GM12892 (cell line): ENCODE measurements around the gene KRT10. TPM values are rescaled to one million over a fixed set of nuclear protein-coding genes. Genes with fewer than 3 reads are reported as not detected.
"Not testable (repeated sequence)": the region's sequence is repeated elsewhere in the genome, so short reads cannot be mapped to it uniquely, and the experiment has no call there.

Experiments used
- DNase-seq: peaks from one replicate; pipeline ENCODE4 v3.0.0; 2011; ENCODE audit not compliant: insufficient read length
- FAIRE-seq: peaks from 2 replicates; lab custom pipeline; 2011; peaks lifted over from hg19 to GRCh38; lab: Jason Lieb, UNC
- POLR2A ChIP-seq: IDR thresholded peaks from 2 replicates; pipeline ENCODE4 v1.6.1; 2011; ENCODE audit warnings: low read depth, low read length, control low read depth
- POLR2AphosphoS5 ChIP-seq: IDR thresholded peaks from 2 replicates; pipeline ENCODE4 v1.6.1; 2011; ENCODE audit warnings: low read depth, low read length, control low read depth
- TAF1 ChIP-seq: IDR thresholded peaks from 2 replicates; pipeline ENCODE4 v1.6.1; 2011; ENCODE audit warnings: low read depth, mild to moderate bottlenecking, control low read depth, low read length, borderline replicate concordance
- polyA plus RNA-seq: library from polyadenylated mRNA; unstranded; fragments of >200 nt; gene quantifications from one replicate; pipeline ENCODE4 v1.2.1, GENCODE V29; 2012; ENCODE audit warnings: missing spikeins, inconsistent platforms; ENCODE audit not compliant: missing spikeins

KRT10 gene
- polyA plus RNA-seq = 31.5 TPM

DNA sequence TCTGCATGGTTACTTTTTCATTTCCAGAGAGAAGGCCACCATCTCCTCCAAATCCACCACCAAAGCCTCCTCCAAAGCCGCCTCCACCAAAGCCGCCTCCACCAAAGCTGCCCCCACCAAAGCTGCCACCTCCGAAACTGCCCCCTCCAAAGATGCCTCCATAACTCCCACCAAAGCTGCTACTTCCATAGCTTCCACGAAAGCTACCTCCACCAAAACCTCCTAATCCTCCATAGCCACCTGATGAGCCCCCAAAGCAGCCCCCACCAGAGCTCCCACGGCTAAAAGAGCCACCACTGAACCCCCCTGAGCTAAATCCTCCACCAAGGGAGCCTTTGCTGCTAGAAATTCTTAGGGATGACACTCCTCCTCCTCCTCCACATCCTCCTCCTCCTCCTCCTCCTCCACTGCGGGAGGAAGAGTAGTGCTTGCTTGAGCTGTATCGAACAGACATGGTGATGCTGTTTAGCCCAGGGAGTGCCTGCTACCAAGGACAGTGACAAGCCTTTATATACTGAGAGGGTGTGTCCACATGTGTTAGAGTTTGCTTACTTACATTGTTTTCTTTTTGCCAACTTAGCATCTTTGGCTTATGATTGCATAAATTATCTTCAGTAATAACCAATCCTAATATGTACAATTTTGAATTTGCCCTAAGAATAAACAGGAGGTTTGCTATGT, at the start of gene KRT10:
KRT10 (minus strand) TSS at position 483 of the 681 bp plus-strand sequence; CDS start at position 454, 29 bp downstream.
- no peak for FAIRE-seq
- no peak for TF ChIP-seq POLR2AphosphoS5
- no peak for TF ChIP-seq POLR2A
- no peak for TF ChIP-seq TAF1
- DNase-seq = no peak

GRCh38 chr17:40871316-40871715, 48.9 kb upstream of the KRT10 start:
- FAIRE-seq = no peak
- no peak for TF ChIP-seq POLR2A
- no peak for TF ChIP-seq POLR2AphosphoS5
- TF ChIP-seq TAF1 = no peak
- DNase-seq = no peak

DNA sequence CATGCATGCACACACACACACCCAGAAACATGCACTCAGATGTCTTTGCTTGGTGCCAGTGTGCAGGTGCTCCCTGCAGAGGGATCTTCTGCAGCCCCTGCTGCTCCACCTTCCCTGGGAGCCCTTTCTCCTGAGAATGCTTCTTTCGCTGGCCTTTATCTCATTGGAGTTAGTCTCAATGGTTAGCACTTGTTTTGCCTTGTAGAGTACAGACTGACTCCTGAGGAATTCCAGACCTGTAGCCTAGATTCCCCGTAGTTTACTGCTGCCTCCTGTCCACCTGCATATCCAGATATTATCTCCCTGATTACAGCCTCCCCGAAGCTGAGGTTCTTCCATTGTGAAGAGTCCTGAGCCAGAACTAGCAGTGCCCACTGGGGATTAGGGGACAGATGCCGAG, 47.7 kb upstream of the KRT10 start:
- TF ChIP-seq POLR2AphosphoS5 (no peak), POLR2A (no peak), TAF1 (no peak)
- FAIRE-seq = no peak
- no peak for DNase-seq

DNA sequence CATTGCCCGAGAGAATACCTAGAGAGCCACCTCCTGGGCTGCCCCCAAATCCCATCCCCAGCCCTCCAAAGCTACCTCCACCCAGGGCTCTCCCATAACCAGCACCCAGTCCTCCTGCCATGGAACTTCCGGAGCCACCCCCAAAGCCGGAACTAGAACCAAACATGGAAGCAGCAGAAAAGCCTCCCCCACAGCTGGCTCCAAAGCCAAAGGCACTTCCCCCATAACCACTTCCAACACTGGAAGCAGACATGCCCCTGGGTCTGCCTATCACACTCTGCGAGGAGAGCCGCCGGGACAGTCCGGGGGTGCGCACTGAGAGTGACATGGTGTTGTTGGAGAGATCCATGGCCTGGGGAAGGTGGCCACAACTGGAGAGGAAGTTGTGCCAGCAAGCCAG, 44.4 kb upstream of the KRT10 start, which contains the start of gene KRT12:
KRT12 (minus strand) TSS at position 386 of the 400 bp plus-strand sequence; CDS start at position 349, 37 bp downstream.
- no peak for DNase-seq
- no peak for FAIRE-seq
- TF ChIP-seq TAF1 = no peak
- TF ChIP-seq POLR2A = no peak
- no peak for TF ChIP-seq POLR2AphosphoS5

DNA sequence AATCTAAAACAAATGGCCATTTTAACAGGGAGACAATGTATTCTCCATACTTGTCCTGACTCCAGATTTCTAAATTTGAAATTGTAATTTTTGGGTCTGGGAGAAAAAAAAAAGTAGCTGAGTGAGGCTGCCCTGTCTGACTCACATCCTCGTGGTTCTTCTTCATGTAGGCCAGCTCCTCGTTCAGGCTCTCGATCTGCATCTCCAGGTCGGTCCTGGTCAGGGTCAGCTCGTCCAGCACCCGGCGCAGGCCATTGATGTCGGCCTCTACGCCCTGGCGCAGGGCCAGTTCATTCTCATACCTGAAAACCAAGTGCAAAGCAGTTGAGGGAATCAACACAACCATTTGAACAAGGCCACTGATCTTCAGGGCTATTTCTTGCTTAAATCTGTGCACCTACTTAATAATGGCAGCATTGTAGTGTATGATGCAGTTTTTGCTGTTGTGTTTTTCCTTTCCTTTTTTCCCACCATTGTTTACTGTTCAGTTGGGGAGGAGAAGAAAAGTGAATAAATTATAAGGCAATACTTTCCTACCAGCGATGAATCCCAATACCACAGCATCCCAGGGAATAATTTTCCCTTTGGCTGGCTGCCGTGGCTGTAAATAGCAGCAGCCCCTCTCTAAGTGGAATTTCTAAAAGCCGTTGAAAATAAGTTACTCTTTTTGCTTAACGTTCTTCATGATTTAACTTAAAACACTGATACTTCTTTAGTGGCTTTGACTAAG, 42.4 kb upstream of the KRT10 start:
- FAIRE-seq = no peak
- DNase-seq = no peak
- TF ChIP-seq POLR2A = no peak
- no peak for TF ChIP-seq TAF1
- no peak for TF ChIP-seq POLR2AphosphoS5

DNA sequence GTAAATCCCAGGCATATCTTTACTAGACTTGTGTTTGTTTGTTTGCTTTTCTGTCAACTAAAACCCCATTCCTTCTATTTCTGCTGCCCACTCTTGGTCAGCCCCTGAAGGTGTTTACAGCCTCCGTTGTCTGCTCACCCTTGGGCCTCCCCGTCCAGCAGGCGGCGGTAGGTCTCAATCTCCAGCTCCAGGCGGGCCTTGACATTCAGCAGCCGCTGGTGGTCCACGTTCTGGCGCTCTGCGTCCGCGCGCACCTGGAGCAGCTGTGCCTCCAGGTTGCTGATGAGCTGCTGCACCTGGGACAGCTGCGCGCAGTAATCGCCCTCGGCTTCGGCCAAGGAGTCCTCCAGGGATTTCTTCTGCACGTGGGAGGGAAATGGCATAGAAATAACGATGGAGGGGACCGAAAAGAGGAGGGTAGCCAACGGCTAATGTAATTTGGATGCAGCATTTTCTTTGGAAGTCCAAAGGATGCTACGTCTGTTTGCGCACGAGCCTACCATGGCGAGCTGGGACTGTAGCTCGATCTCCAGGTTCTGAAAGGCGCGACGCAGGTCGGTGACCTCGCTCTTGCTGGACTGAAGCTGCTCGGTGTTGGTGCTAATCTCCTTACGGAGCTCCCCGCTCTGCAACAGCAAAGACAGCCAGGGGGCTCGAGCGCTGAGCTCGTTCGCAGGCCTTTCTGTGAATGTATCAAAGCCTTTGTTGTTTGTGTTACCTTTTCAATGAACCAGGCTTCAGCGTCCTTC, 40.7 kb upstream of the KRT10 start:
- no peak for FAIRE-seq
- TF ChIP-seq TAF1 = no peak
- no peak for TF ChIP-seq POLR2A
- TF ChIP-seq POLR2AphosphoS5 = no peak
- no peak for DNase-seq

DNA sequence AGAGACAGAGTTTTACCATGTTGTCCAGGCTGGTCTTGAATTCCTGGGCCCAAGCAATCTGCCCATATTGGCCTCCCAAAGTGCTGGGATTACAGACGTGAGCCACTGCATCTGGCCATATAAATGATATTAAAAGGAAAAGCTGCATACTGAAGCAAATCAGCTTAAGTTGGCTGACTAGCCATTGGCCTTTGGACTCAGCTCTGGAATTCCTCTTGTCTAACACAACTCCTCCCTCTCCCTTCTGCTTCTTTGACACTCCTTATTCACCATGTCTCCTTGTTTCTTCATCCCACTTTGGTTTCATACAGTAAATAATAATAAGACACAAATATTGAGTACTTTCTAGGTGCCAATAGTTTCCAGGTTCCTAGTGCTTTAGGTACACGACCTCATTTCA, 37.1 kb upstream of the KRT10 start:
- FAIRE-seq = no peak
- TF ChIP-seq POLR2AphosphoS5 (no peak), TAF1 (no peak), POLR2A (no peak)
- DNase-seq = no peak

GRCh38 chr17:40858667-40859066, 36.3 kb upstream of the KRT10 start:
- not testable (repeated sequence) for FAIRE-seq, DNase-seq

DNA sequence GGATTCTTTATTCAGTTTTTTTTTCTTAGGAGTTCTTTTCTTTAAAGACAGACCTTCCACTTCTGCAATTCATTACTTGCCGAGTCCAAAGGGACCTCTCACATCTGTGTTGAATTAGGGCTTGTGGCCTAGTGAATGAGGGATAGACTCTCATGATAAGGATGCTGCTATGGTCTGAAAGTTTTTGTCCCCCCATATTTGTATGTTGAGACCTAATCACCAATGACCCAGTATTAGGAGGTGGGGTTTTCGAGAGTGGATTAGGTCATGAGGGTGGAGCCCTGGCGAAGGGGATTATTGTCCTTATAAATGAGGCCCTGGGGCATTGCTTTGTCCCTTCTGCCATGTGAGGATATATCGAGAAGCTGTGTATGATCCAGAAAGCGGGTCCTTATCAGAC, 35.1 kb upstream of the KRT10 start:
- DNase-seq (no peak), FAIRE-seq (no peak)
- no peak for TF ChIP-seq POLR2A
- TF ChIP-seq TAF1 = no peak
- TF ChIP-seq POLR2AphosphoS5 = no peak

DNA sequence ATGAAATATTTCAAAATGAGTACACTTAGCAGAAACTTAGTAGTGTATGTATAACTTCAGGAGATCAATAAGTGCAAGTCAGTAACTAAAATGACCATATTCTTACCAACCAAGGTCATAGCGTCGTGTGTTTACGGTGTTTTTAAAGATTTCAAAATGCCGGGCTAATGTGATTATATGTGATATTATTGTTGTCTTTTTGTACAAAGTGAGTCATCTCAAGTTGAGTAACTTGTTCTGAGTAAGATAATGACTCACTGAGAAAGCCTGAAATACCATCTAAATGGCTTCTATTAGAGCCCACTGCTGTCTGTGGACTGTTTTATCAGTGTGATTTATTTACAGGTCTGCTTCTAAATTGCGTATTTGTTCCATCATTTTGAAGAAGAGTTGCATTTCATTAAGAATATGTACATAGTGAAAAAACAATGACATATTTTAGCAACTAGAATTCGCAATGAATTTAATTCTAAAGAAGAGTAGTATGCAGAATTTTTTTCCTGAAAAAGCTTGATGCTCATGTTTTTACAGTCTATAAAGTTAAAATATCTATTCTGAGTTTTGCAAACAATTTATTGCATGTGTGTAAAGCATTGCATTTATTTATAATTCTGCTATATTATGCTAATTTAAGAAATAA, 31.9 kb upstream of the KRT10 start:
- no peak for TF ChIP-seq POLR2A
- no peak for TF ChIP-seq POLR2AphosphoS5
- no peak for TF ChIP-seq TAF1
- no peak for FAIRE-seq
- no peak for DNase-seq

- FAIRE-seq (no peak), DNase-seq (no peak)
- no peak for TF ChIP-seq POLR2A
Measured at GRCh38 chr17:40852364-40852763, 29.9 kb upstream of the KRT10 start.
